Skeletal muscle tissue (tissue), 4 donors: ENCODE measurements around the gene GRK1. TPM values are rescaled to one million over a fixed set of nuclear protein-coding genes. Genes with fewer than 3 reads are reported as not detected.

Experiments
- H3K27ac ChIP-seq: one replicate; pipeline ENCODE4 v1.7.0; 2013; ENCODE audit warnings: mild to moderate bottlenecking, low read depth, low read length, inconsistent platforms
- H3K27me3 ChIP-seq, 3 donors: one replicate each; pipeline ENCODE4 v1.7.0; 2013; ENCODE audit warnings: low read length in 3 of 3; ENCODE audit not compliant: control insufficient read depth in 3 of 3, insufficient read depth in 3 of 3
- H3K36me3 ChIP-seq, 3 donors: one replicate each; pipeline ENCODE4 v1.7.0; 2013; ENCODE audit warnings: low read length in 3 of 3; ENCODE audit not compliant: control insufficient read depth in 3 of 3, insufficient read depth in 3 of 3
- H3K4me1 ChIP-seq, 3 donors: one replicate each; pipeline ENCODE4 v1.7.0; 2013; ENCODE audit warnings: low read length in 3 of 3, mild to moderate bottlenecking in 3 of 3; ENCODE audit not compliant: control insufficient read depth in 3 of 3, insufficient read depth in 3 of 3
- H3K4me3 ChIP-seq, 3 donors: one replicate each; pipeline ENCODE4 v1.7.0; 2013; ENCODE audit warnings: low read length in 3 of 3
- H3K9ac ChIP-seq, 3 donors: one replicate each; pipeline ENCODE4 v1.7.0; 2013; ENCODE audit warnings: low read length in 3 of 3, mild to moderate bottlenecking in 3 of 3, moderate library complexity in 2 of 3, low read depth in 1 of 3
- H3K9me3 ChIP-seq, 3 donors: one replicate each; pipeline ENCODE4 v1.7.0; 2013; ENCODE audit warnings: low read length in 3 of 3; ENCODE audit not compliant: control insufficient read depth in 3 of 3
- total RNA-seq: library from RNA; depleted of rRNA; stranded (reverse); fragments of >200 nt; gene quantifications from one replicate; pipeline ENCODE4 v1.2.3, GENCODE V29; 2014
- donor health status: Osteomylitis.

GRK1 gene
- total RNA-seq, 1 donor from 2014 or later = not detected

- Histone ChIP-seq H3K4me3 (no peak overlapping the region), H3K27ac (no peak overlapping the region), H3K9me3 (peaks cover 0 to 5% (median 2%) of the 10 kb centered on the region in 3 donors), H3K9ac (no peak overlapping the region), H3K36me3 (no peaks in the 10 kb centered on the region), H3K27me3 (peaks cover 8 to 19% (median 11%) of the 10 kb centered on the region in 3 donors), H3K4me1 (no peaks in the 10 kb centered on the region)
These were observed 117.1 kb downstream of the GRK1 start for GRCh38 chr13:113783966-113784644.

- Histone ChIP-seq H3K27ac (no peak overlapping the region), H3K36me3 (no peaks in the 10 kb centered on the region), H3K4me1 (no peaks in the 10 kb centered on the region), H3K4me3 (no peak overlapping the region), H3K9me3 (peaks cover 0 to 5% (median 2%) of the 10 kb centered on the region in 3 donors), H3K27me3 (peaks cover 11 to 23% (median 14%) of the 10 kb centered on the region in 3 donors), H3K9ac (no peak overlapping the region)
These were observed 117.6 kb downstream of the GRK1 start for GRCh38 chr13:113784645-113785024.

GRCh38 chr13:113785051-113786010 is 118.3 kb downstream of the GRK1 start:
- no peak overlapping the region for H3K4me3 ChIP-seq
- H3K4me1 ChIP-seq = no peaks in the 10 kb centered on the region
- H3K9ac ChIP-seq = no peak overlapping the region
- peaks cover 0 to 5% (median 2%) of the 10 kb centered on the region in 3 donors for H3K9me3 ChIP-seq
- no peaks in the 10 kb centered on the region for H3K36me3 ChIP-seq
- H3K27ac ChIP-seq = no peak overlapping the region
- H3K27me3 ChIP-seq = peaks cover 11 to 24% (median 16%) of the 10 kb centered on the region in 3 donors

- Histone ChIP-seq H3K4me1 (no peaks in the 10 kb centered on the region), H3K4me3 (no peak overlapping the region), H3K9ac (no peak overlapping the region), H3K9me3 (peaks cover 0 to 5% (median 2%) of the 10 kb centered on the region in 3 donors), H3K27ac (no peak overlapping the region), H3K36me3 (peaks cover 0 to 2% (median 0%) of the 10 kb centered on the region in 3 donors), H3K27me3 (peaks cover 16 to 31% (median 17%) of the 10 kb centered on the region in 3 donors)
These were observed 119.3 kb downstream of the GRK1 start for GRCh38 chr13:113786262-113786841.

Other genes starting within 250 kb of the GRK1 start
- 124 TPM for gene ADPRHL1, start 213.7 kb upstream of the GRK1 start, total RNA-seq
- gene DCUN1D2, start 176.5 kb upstream of the GRK1 start, total RNA-seq = 7.8 TPM
- gene TFDP1, start 82.5 kb upstream of the GRK1 start, total RNA-seq = 30.8 TPM
- not detected for gene ATP4B, start 9.0 kb upstream of the GRK1 start, total RNA-seq
- gene TMEM255B, start 92.0 kb downstream of the GRK1 start, total RNA-seq = 2.6 TPM
- gene GAS6, start 196.9 kb downstream of the GRK1 start, total RNA-seq = 25.1 TPM